RWPE1 (cell line): ENCODE data around the gene EDC3.
"Not testable (repeated sequence)": the region's sequence is repeated elsewhere in the genome, so short reads cannot be mapped to it uniquely, and the experiment has no call there.

Experiments
- CTCF ChIA-PET: fragments of 350-600 bp; sonication (Branson Sonifier 250); formaldehyde crosslinking; extraction: SDS; loops from one replicate; lab custom pipeline; 2021; lab: Yijun Ruan, JAX
- POLR2A ChIA-PET: fragments of 400-600 bp; formaldehyde crosslinking; extraction: SDS; loops from one replicate; lab custom pipeline; 2020; ENCODE audit warnings: antibody characterized with exemption; ENCODE audit not compliant: low non-redundant PET; lab: Yijun Ruan, JAX
- DNase-seq: peaks from one replicate; pipeline ENCODE4 v3.0.0; 2012; ENCODE audit warnings: low spot score
- H3K27ac ChIP-seq: fragments of 450-650 bp; 2 replicates; pipeline ENCODE4 v1.5.1; 2017
- CTCF ChIP-seq: fragments of 450-650 bp; conservative IDR thresholded peaks from 2 replicates; pipeline ENCODE4 v1.5.1; 2017; ENCODE audit warnings: low read depth, mild to moderate bottlenecking

Gene EDC3

GRCh38 chr15:74730619-74731316 lies 34.9 kb upstream of the EDC3 start:
- TF ChIP-seq CTCF = no peak
- ChIA-PET POLR2A (no interaction called here), CTCF (interaction anchor here (0.6 kb wide), 1 partner anchor 30 kb away, joined by 4 read pairs; no protein-coding TSS in a partner anchor)
- no peak overlapping the region for H3K27ac ChIP-seq
- DNase-seq = no peak

GRCh38 chr15:74729372-74729771 lies 33.5 kb upstream of the EDC3 start:
- POLR2A ChIA-PET, DNase-seq, CTCF ChIA-PET, H3K27ac ChIP-seq: not testable (repeated sequence)

GRCh38 chr15:74728699-74729098 lies 32.9 kb upstream of the EDC3 start:
- H3K27ac ChIP-seq, DNase-seq, POLR2A ChIA-PET, CTCF ChIA-PET: not testable (repeated sequence)

- ChIA-PET POLR2A (no interaction called here), CTCF (no interaction called here)
- H3K27ac ChIP-seq = peak overlapping the region; percentile 2; the same call in 1 of the 2 replicates
- DNase-seq = no peak
- no peak for TF ChIP-seq CTCF
These were observed 31.9 kb upstream of the EDC3 start for GRCh38 chr15:74727727-74728126.

- ChIA-PET CTCF (interaction anchor here (0.7 to 0.8 kb wide), 3 partner anchors 20 to 44 kb away, joined by 3 read pairs; no protein-coding TSS in a partner anchor), POLR2A (no interaction called here)
- DNase-seq = no peak
- TF ChIP-seq CTCF = no peak
- H3K27ac ChIP-seq = peak overlapping the region; percentile 57; the same call in 1 of the 2 replicates
These were observed 30.9 kb upstream of the EDC3 start for GRCh38 chr15:74726774-74727164.

- ChIA-PET POLR2A (no interaction called here), CTCF (interaction anchor here (0.6 to 2.0 kb wide), 6 partner anchors 23 to 468 kb away, joined by 3 to 11 read pairs (median 4); no protein-coding TSS in a partner anchor)
- H3K27ac ChIP-seq = peak overlapping the region; percentile 57
- TF ChIP-seq CTCF = no peak
- DNase-seq = peak; percentile 34
These were observed 30.3 kb upstream of the EDC3 start for GRCh38 chr15:74725845-74726773.

GRCh38 chr15:74725225-74725774 lies 29.5 kb upstream of the EDC3 start, which contains the start of gene CYP1A1:
Gene CYP1A1 (minus strand): TSS chr15:74725528. CDS start chr15:74723097, 2,431 bp downstream.
- peak; percentile 27 for DNase-seq
- ChIA-PET CTCF (interaction anchor here (0.6 to 2.0 kb wide), 3 partner anchors 43 to 467 kb away, joined by 4 to 11 read pairs (median 4); no protein-coding TSS in a partner anchor), POLR2A (no interaction called here)
- TF ChIP-seq CTCF = no peak
- H3K27ac ChIP-seq = peak within 1 kb of the TSS; percentile 57
